Liver (tissue), 3 donors: Measurements from ENCODE around the gene KRT34.

ENCODE experiments used
- EGR1 ChIP-seq, 2 donors: IDR thresholded peaks; 2 replicates each; pipeline ENCODE4 v1.6.1; 2016 to 2018; ENCODE audit warnings: antibody characterized with exemption in 2 of 2, low read depth in 2 of 2
- FOXA1 ChIP-seq: IDR thresholded peaks from 2 replicates; pipeline ENCODE4 v1.6.1; 2016; ENCODE audit warnings: antibody characterized with exemption
- GABPA ChIP-seq, 2 donors: IDR thresholded peaks in 1 of 2; conservative IDR thresholded peaks in 1 of 2; 2 replicates each; pipeline ENCODE4 v1.6.1; 2016; ENCODE audit warnings: antibody characterized with exemption in 2 of 2, mild to moderate bottlenecking in 1 of 2, moderate library complexity in 1 of 2
- HNF4G ChIP-seq: IDR thresholded peaks from 2 replicates; pipeline ENCODE4 v1.6.1; 2016; ENCODE audit warnings: antibody characterized with exemption
- JUND ChIP-seq, 2 donors: IDR thresholded peaks; 2 replicates each; pipeline ENCODE4 v1.6.1; 2016; ENCODE audit warnings: antibody characterized with exemption in 2 of 2
- MAX ChIP-seq: IDR thresholded peaks from 2 replicates; pipeline ENCODE4 v1.6.1; 2016; ENCODE audit warnings: antibody characterized with exemption
- REST ChIP-seq: IDR thresholded peaks from 2 replicates; pipeline ENCODE4 v1.6.1; 2016; ENCODE audit warnings: antibody characterized with exemption, mild to moderate bottlenecking
- SP1 ChIP-seq: IDR thresholded peaks from 2 replicates; pipeline ENCODE4 v1.6.1; 2018; ENCODE audit warnings: antibody characterized with exemption, mild to moderate bottlenecking
- TAF1 ChIP-seq: conservative IDR thresholded peaks from 2 replicates; pipeline ENCODE4 v1.6.1; 2016; ENCODE audit warnings: antibody characterized with exemption, mild to moderate bottlenecking
- TF ChIP-seq, protein P1 (sequence below): fragments of 150-350 bp; IDR thresholded peaks from 2 replicates; pipeline ENCODE4 v1.5.1; 2017; ENCODE audit warnings: improper control_type of control experiment, low read depth, low read length; ENCODE audit not compliant: missing input control
- TF ChIP-seq, protein P2 (sequence below): IDR thresholded peaks from 2 replicates; pipeline ENCODE4 v1.6.1; 2016; ENCODE audit warnings: antibody characterized with exemption
- donor health status: healthy.
- donor health status: healthy.

DNA sequence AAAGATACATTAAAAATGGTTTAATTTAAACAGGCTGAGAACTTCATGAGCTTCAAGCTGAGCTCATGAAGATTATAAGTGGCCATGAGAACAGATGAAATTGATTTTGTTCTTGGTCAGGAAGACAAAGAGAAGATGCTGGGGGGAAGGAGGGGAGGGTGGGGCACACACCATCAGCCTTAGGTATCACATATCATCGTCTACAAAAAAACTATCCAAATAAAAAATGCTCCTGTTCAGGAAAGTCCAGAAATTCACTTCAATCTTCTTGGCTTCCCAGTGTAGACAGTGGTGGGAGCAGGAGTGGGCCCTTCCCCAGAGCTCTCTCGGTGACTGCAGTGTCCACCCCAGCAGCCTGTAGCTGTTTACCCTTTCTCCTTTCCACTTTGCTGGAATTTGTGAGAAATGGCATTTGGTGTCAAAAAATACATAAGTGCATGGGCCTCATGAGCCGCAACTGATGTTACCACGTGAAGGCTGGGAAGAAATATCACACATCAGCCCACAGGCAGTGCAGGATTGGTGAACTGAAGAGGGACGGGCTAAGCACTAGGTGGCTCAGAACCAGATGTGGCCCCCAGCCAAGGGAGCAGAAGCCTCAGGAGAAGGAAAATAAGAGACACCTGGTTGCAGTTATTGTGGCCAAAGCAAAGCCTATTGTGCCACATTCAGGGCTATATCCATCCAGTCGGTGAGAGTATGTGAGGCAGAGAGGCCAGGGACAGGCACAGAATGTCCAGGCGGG is 36.2 kb upstream of the KRT34 start:
- TF ChIP-seq, protein P1, sequence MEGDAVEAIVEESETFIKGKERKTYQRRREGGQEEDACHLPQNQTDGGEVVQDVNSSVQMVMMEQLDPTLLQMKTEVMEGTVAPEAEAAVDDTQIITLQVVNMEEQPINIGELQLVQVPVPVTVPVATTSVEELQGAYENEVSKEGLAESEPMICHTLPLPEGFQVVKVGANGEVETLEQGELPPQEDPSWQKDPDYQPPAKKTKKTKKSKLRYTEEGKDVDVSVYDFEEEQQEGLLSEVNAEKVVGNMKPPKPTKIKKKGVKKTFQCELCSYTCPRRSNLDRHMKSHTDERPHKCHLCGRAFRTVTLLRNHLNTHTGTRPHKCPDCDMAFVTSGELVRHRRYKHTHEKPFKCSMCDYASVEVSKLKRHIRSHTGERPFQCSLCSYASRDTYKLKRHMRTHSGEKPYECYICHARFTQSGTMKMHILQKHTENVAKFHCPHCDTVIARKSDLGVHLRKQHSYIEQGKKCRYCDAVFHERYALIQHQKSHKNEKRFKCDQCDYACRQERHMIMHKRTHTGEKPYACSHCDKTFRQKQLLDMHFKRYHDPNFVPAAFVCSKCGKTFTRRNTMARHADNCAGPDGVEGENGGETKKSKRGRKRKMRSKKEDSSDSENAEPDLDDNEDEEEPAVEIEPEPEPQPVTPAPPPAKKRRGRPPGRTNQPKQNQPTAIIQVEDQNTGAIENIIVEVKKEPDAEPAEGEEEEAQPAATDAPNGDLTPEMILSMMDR, result no peak
- no peak for TF ChIP-seq JUND (IDR thresholded peaks at IDR 0.05)
- no peak for TF ChIP-seq SP1
- no peak for TF ChIP-seq EGR1 (IDR thresholded peaks at IDR 0.05; ENCODE audit: low read depth in 2 of 2)
- no peak for TF ChIP-seq REST
- no peak for TF ChIP-seq HNF4G
- TF ChIP-seq MAX, result no peak
- TF ChIP-seq TAF1, result no peak
- TF ChIP-seq FOXA1, result no peak
- no peak for TF ChIP-seq GABPA (IDR thresholded peaks at IDR 0.05 in 1 of 2, conservative IDR thresholded peaks at IDR 0.05 in 1 of 2)
- TF ChIP-seq, protein P2, sequence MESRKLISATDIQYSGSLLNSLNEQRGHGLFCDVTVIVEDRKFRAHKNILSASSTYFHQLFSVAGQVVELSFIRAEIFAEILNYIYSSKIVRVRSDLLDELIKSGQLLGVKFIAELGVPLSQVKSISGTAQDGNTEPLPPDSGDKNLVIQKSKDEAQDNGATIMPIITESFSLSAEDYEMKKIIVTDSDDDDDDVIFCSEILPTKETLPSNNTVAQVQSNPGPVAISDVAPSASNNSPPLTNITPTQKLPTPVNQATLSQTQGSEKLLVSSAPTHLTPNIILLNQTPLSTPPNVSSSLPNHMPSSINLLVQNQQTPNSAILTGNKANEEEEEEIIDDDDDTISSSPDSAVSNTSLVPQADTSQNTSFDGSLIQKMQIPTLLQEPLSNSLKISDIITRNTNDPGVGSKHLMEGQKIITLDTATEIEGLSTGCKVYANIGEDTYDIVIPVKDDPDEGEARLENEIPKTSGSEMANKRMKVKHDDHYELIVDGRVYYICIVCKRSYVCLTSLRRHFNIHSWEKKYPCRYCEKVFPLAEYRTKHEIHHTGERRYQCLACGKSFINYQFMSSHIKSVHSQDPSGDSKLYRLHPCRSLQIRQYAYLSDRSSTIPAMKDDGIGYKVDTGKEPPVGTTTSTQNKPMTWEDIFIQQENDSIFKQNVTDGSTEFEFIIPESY, result no peak
